ENCODE measurements around the gene AGPAT3. TPM values are rescaled to one million over a fixed set of nuclear protein-coding genes. Genes with fewer than 3 reads are reported as not detected.

The AGPAT3 gene
- total RNA-seq, 1 donor from 2014 or later: 7.8 TPM

DNA sequence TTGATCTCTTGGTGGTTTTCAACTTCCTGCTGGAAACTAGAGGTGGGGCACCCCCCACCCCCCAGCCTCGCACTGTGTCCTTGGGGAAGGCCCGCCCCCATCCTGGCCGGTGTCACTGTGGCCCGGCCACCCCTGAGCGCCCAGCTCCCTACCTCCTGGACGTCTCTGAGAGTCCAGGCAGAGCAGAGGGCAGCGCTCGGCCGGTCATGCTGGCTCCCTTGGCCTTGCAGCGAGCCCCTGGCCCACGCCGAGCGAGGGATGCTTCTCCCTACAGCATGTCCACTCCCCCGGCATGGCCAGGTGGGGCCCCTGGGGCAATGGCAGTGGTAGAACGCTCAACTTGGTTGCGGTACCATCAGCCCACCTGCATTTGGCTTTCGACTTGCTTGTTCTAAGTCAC lies 118.4 kb downstream of the AGPAT3 start:
- H3K27ac Mint-ChIP-seq: no peak overlapping the region
- no peak overlapping the region for H3K9ac ChIP-seq
- H3F3A ChIP-seq (ENCODE audit: low read depth): no peaks in the 10 kb centered on the region
- no peak for DNase-seq (ENCODE audit: low spot score)
- H3K27me3 Mint-ChIP-seq (ENCODE audit: insufficient read depth, low read depth): peaks cover 3% of the 10 kb centered on the region
- peaks cover 5% of the 10 kb centered on the region for H3K27me3 ChIP-seq
- no peak overlapping the region for H3K27ac ChIP-seq
- H3K4me2 ChIP-seq: no peak overlapping the region
- H4K20me1 ChIP-seq (ENCODE audit: low read depth): no peaks in the 10 kb centered on the region
- no peak overlapping the region for H3K4me3 ChIP-seq
- no peaks in the 10 kb centered on the region for H3K9me3 ChIP-seq (ENCODE audit: low read depth)
- peaks cover 10% of the 10 kb centered on the region for H3K4me1 ChIP-seq
- TF ChIP-seq EZH2 (IDR thresholded peaks at IDR 0.05): no peak
- no peak for TF ChIP-seq EZH2phosphoT487 (IDR thresholded peaks at IDR 0.05)
- TF ChIP-seq, protein P1, sequence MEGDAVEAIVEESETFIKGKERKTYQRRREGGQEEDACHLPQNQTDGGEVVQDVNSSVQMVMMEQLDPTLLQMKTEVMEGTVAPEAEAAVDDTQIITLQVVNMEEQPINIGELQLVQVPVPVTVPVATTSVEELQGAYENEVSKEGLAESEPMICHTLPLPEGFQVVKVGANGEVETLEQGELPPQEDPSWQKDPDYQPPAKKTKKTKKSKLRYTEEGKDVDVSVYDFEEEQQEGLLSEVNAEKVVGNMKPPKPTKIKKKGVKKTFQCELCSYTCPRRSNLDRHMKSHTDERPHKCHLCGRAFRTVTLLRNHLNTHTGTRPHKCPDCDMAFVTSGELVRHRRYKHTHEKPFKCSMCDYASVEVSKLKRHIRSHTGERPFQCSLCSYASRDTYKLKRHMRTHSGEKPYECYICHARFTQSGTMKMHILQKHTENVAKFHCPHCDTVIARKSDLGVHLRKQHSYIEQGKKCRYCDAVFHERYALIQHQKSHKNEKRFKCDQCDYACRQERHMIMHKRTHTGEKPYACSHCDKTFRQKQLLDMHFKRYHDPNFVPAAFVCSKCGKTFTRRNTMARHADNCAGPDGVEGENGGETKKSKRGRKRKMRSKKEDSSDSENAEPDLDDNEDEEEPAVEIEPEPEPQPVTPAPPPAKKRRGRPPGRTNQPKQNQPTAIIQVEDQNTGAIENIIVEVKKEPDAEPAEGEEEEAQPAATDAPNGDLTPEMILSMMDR (IDR thresholded peaks at IDR 0.05): no peak
- no peak overlapping the region for H3K4me3 Mint-ChIP-seq
- H2AFZ ChIP-seq (replicated peaks): no peak overlapping the region
- H3K9me3 Mint-ChIP-seq: no peaks in the 10 kb centered on the region
- peaks cover 30% of the 10 kb centered on the region for H3K4me1 Mint-ChIP-seq
- H3K36me3 Mint-ChIP-seq: peaks cover 3% of the 10 kb centered on the region
- H3K79me2 ChIP-seq (ENCODE audit: low read depth): no peaks in the 10 kb centered on the region
- H3K36me3 ChIP-seq: no peaks in the 10 kb centered on the region

DNA sequence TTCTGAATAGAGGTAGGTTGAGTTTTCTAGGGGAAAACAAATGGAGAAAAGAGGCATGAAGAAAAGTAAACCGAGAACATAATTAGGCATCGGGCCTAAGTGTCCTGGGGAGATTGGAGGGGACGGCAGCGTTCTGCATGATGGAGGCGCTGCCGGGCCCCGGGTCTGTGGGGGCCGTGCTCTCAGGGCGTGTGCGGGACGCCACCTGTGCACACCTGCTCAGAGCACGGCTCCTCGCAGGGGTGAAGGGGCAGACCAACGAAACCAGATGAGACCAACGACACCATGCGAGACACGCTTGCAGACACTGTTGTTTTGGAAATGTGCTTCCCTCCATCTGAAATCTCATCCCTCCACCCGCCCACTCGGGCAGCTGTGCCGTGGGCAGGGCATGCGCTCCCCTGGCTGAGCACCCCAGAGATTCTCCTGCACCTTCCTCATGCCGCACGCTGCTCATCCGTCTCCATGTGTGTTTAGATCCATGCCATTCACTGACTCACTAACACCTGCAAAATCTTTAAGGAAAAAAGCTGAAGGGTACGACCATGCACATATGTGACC lies 118.9 kb downstream of the AGPAT3 start:
- no peak overlapping the region for H3K9ac ChIP-seq
- no peak overlapping the region for H3K4me3 ChIP-seq
- no peak for DNase-seq (ENCODE audit: low spot score)
- Mint-ChIP-seq H3K9me3 (no peaks in the 10 kb centered on the region), H3K4me3 (no peak overlapping the region), H3K4me1 (peaks cover 30% of the 10 kb centered on the region), H3K27me3 (ENCODE audit: insufficient read depth, low read depth) (peaks cover 3% of the 10 kb centered on the region), H3K36me3 (peaks cover 3% of the 10 kb centered on the region), H3K27ac (no peak overlapping the region)
- no peaks in the 10 kb centered on the region for H3F3A ChIP-seq (ENCODE audit: low read depth)
- H3K36me3 ChIP-seq: no peaks in the 10 kb centered on the region
- peaks cover 5% of the 10 kb centered on the region for H3K27me3 ChIP-seq
- no peaks in the 10 kb centered on the region for H3K79me2 ChIP-seq (ENCODE audit: low read depth)
- no peak overlapping the region for H3K4me2 ChIP-seq
- H3K4me1 ChIP-seq: peaks cover 10% of the 10 kb centered on the region
- H3K9me3 ChIP-seq (ENCODE audit: low read depth): no peaks in the 10 kb centered on the region
- H4K20me1 ChIP-seq (ENCODE audit: low read depth): no peaks in the 10 kb centered on the region
- H2AFZ ChIP-seq (replicated peaks): no peak overlapping the region
- no peak overlapping the region for H3K27ac ChIP-seq
- no peak for TF ChIP-seq EZH2phosphoT487 (IDR thresholded peaks at IDR 0.05)
- no peak for TF ChIP-seq EZH2 (IDR thresholded peaks at IDR 0.05)
- TF ChIP-seq, protein P1 (IDR thresholded peaks at IDR 0.05): no peak

DNA sequence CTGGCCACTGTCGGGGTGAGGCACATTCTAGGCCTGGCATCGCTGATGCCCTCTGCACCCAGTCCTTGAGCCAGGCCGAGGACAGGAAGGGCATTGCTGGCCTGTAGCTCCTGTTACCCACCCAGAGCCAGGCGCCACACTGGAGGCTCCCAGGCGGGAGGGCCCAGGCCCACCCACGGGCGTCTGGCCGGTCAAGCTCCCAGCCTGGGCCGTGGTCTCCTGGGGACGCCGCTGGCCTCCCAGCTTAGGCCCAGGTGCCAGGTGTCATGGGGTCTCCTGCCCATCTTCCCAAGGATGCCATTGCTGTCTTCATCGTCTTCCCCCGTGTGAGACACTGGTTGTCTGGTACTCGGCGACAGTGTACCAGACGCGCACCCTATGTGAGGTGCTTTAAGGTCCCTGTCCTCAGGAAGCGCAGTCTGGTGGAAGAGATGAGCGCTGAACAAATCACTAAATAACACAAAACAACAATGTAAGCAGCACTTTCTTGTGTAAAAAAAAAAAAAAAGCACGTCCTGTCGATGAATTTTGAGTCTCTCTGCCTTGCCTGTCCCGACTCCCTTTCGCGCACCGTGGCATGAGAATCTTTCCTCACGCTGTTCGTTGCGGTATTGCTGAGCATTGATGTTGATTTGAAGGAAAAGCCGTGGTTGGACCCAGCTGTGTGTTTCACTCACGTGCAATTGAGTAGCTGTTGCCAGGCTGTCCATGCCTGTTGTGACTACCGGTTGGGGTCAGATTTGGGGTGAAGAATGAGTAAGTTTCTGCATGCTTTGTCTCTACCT lies 120.1 kb downstream of the AGPAT3 start:
- peaks cover 10% of the 10 kb centered on the region for H3K4me1 ChIP-seq
- H2AFZ ChIP-seq (replicated peaks): peak overlapping the region; percentile 96
- no peaks in the 10 kb centered on the region for H3K79me2 ChIP-seq (ENCODE audit: low read depth)
- no peak overlapping the region for H3K9ac ChIP-seq
- H3K27me3 ChIP-seq: peaks cover 5% of the 10 kb centered on the region
- H4K20me1 ChIP-seq (ENCODE audit: low read depth): no peaks in the 10 kb centered on the region
- H3K27me3 Mint-ChIP-seq (ENCODE audit: insufficient read depth, low read depth): peaks cover 3% of the 10 kb centered on the region
- H3K9me3 ChIP-seq (ENCODE audit: low read depth): no peaks in the 10 kb centered on the region
- H3K4me3 ChIP-seq: no peak overlapping the region
- H3K27ac ChIP-seq: no peak overlapping the region
- DNase-seq (ENCODE audit: low spot score): no peak
- TF ChIP-seq, protein P1 (IDR thresholded peaks at IDR 0.05): no peak
- no peak for TF ChIP-seq EZH2phosphoT487 (IDR thresholded peaks at IDR 0.05)
- TF ChIP-seq EZH2 (IDR thresholded peaks at IDR 0.05): no peak
- peak overlapping the region; percentile 76 for H3K4me2 ChIP-seq
- no peak overlapping the region for H3K4me3 Mint-ChIP-seq
- H3F3A ChIP-seq (ENCODE audit: low read depth): no peaks in the 10 kb centered on the region
- peak overlapping the region; percentile 44 for H3K27ac Mint-ChIP-seq
- no peaks in the 10 kb centered on the region for H3K36me3 ChIP-seq
- H3K36me3 Mint-ChIP-seq: peaks cover 3% of the 10 kb centered on the region
- H3K4me1 Mint-ChIP-seq: peaks cover 28% of the 10 kb centered on the region
- H3K9me3 Mint-ChIP-seq: no peaks in the 10 kb centered on the region
